ENCODE measurements around the gene RTBDN.

DNA sequence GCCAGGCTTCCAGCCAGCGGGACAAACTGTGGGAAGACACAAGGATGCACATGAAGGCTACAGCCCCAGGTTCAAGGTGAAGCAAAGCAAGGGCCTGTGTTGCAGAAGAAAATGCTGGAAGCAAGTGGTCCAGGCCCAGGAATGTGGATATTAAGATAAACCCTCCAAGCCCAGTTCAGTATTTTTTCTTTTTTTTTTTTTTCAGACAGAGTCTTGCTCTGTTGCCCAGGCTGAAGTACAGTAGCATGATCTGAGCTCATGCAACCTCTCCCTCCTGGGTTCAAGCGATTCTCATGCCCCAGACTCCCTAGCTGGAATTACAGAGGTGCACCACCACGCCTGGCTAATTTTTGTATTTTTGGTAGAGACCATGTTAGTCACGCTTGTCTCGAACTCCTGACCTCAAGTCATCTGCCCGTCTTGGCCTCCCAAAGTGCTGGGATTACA, 37.2 kb downstream of the RTBDN start:
- TF ChIP-seq, protein P1, sequence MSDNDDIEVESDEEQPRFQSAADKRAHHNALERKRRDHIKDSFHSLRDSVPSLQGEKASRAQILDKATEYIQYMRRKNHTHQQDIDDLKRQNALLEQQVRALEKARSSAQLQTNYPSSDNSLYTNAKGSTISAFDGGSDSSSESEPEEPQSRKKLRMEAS (IDR thresholded peaks at IDR 0.05): no peak
- TF ChIP-seq JUND (IDR thresholded peaks at IDR 0.05): no peak
- no peak for TF ChIP-seq POLR2A (IDR thresholded peaks at IDR 0.05; ENCODE audit: borderline replicate concordance, extremely low read depth, insufficient read depth, insufficient read length)
- TF ChIP-seq, protein P2, sequence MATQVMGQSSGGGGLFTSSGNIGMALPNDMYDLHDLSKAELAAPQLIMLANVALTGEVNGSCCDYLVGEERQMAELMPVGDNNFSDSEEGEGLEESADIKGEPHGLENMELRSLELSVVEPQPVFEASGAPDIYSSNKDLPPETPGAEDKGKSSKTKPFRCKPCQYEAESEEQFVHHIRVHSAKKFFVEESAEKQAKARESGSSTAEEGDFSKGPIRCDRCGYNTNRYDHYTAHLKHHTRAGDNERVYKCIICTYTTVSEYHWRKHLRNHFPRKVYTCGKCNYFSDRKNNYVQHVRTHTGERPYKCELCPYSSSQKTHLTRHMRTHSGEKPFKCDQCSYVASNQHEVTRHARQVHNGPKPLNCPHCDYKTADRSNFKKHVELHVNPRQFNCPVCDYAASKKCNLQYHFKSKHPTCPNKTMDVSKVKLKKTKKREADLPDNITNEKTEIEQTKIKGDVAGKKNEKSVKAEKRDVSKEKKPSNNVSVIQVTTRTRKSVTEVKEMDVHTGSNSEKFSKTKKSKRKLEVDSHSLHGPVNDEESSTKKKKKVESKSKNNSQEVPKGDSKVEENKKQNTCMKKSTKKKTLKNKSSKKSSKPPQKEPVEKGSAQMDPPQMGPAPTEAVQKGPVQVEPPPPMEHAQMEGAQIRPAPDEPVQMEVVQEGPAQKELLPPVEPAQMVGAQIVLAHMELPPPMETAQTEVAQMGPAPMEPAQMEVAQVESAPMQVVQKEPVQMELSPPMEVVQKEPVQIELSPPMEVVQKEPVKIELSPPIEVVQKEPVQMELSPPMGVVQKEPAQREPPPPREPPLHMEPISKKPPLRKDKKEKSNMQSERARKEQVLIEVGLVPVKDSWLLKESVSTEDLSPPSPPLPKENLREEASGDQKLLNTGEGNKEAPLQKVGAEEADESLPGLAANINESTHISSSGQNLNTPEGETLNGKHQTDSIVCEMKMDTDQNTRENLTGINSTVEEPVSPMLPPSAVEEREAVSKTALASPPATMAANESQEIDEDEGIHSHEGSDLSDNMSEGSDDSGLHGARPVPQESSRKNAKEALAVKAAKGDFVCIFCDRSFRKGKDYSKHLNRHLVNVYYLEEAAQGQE (IDR thresholded peaks at IDR 0.05; ENCODE audit: low read depth): no peak
- TF ChIP-seq, protein P3, sequence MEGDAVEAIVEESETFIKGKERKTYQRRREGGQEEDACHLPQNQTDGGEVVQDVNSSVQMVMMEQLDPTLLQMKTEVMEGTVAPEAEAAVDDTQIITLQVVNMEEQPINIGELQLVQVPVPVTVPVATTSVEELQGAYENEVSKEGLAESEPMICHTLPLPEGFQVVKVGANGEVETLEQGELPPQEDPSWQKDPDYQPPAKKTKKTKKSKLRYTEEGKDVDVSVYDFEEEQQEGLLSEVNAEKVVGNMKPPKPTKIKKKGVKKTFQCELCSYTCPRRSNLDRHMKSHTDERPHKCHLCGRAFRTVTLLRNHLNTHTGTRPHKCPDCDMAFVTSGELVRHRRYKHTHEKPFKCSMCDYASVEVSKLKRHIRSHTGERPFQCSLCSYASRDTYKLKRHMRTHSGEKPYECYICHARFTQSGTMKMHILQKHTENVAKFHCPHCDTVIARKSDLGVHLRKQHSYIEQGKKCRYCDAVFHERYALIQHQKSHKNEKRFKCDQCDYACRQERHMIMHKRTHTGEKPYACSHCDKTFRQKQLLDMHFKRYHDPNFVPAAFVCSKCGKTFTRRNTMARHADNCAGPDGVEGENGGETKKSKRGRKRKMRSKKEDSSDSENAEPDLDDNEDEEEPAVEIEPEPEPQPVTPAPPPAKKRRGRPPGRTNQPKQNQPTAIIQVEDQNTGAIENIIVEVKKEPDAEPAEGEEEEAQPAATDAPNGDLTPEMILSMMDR (IDR thresholded peaks at IDR 0.05 in 2 of 3, conservative IDR thresholded peaks at IDR 0.05 in 1 of 3; ENCODE audit: borderline replicate concordance in 1 of 3, insufficient read depth in 1 of 3, low read depth in 2 of 3, low read length in 2 of 3): no peak
- TF ChIP-seq POLR2AphosphoS5 (IDR thresholded peaks at IDR 0.05; ENCODE audit: low read depth, low read length): no peak
- no peak for TF ChIP-seq EZH2 (IDR thresholded peaks at IDR 0.05)
- TF ChIP-seq EZH2phosphoT487 (IDR thresholded peaks at IDR 0.05; ENCODE audit: borderline replicate concordance): no peak
- TF ChIP-seq TCF7L2 (IDR thresholded peaks at IDR 0.05; ENCODE audit: borderline replicate concordance, extremely low read depth, insufficient read depth, insufficient read length): no peak
- no peak for TF ChIP-seq ZFX (IDR thresholded peaks at IDR 0.05)
- no peak for TF ChIP-seq YY1 (IDR thresholded peaks at IDR 0.05; ENCODE audit: extremely low read depth, insufficient replicate concordance, low read depth, low read length)
- TF ChIP-seq SP1 (IDR thresholded peaks at IDR 0.05; ENCODE audit: low read depth): no peak

All from HCT116 (cell line).